Left forelimb (tissue), 1 donor: ENCODE results near the gene EIF2D.
"Not testable (repeated sequence)": the region's sequence is repeated elsewhere in the genome, so short reads cannot be mapped to it uniquely, and the experiment has no call there.

Experiments used
- DNase-seq: peaks from one replicate; pipeline ENCODE4 v3.0.0-alpha.2; 2018; ENCODE audit warnings: low spot score

The EIF2D gene

GRCh38 chr1:206612129-206612876 lies at the start of gene EIF2D:
Gene EIF2D, minus strand, starts transcription at chr1:206612465. Its CDS starts 123 bp downstream, at chr1:206612342.
- peak; percentile 98 for DNase-seq

- no peak for DNase-seq
Measured at GRCh38 chr1:206661161-206661820, 49.0 kb upstream of the EIF2D start.

- DNase-seq = no peak
Measured at GRCh38 chr1:206660136-206660535, 47.9 kb upstream of the EIF2D start.

GRCh38 chr1:206658981-206659273 lies 46.7 kb upstream of the EIF2D start:
- no peak for DNase-seq

- peak; percentile 71 for DNase-seq
Measured at GRCh38 chr1:206658264-206658980, 46.2 kb upstream of the EIF2D start.

- DNase-seq = no peak
Measured at GRCh38 chr1:206657751-206658150, 45.5 kb upstream of the EIF2D start.

- no peak for DNase-seq
Measured at GRCh38 chr1:206656936-206657335, 44.7 kb upstream of the EIF2D start.

- DNase-seq = no peak
Measured at GRCh38 chr1:206655471-206655882, 43.2 kb upstream of the EIF2D start.

- no peak for DNase-seq
Measured at GRCh38 chr1:206654828-206655227, 42.6 kb upstream of the EIF2D start.

- no peak for DNase-seq
Measured at GRCh38 chr1:206653715-206654459, 41.6 kb upstream of the EIF2D start.

- no peak for DNase-seq
Measured at GRCh38 chr1:206651958-206652890, 40.0 kb upstream of the EIF2D start.

- DNase-seq = no peak
Measured at GRCh38 chr1:206651014-206651413, 38.7 kb upstream of the EIF2D start.

- no peak for DNase-seq
Measured at GRCh38 chr1:206649261-206649921, 37.1 kb upstream of the EIF2D start.

- DNase-seq = no peak
Measured at GRCh38 chr1:206647224-206647623, 35.0 kb upstream of the EIF2D start.

GRCh38 chr1:206646504-206646903 lies 34.2 kb upstream of the EIF2D start:
- DNase-seq = no peak

GRCh38 chr1:206643118-206643698 lies 30.9 kb upstream of the EIF2D start:
- no peak for DNase-seq

- not testable (repeated sequence) for DNase-seq
Measured at GRCh38 chr1:206642074-206642473, 29.8 kb upstream of the EIF2D start.

GRCh38 chr1:206637605-206638004 lies 25.3 kb upstream of the EIF2D start:
- no peak for DNase-seq

- DNase-seq = no peak
Measured at GRCh38 chr1:206636671-206637070, 24.4 kb upstream of the EIF2D start.

- DNase-seq = no peak
Measured at GRCh38 chr1:206635978-206636345, 23.7 kb upstream of the EIF2D start.
